Transverse colon (tissue), 4 donors: Measurements from ENCODE around the gene BAIAP2. TPM values are rescaled to one million over a fixed set of nuclear protein-coding genes. Genes with fewer than 3 reads are reported as not detected.
A peak's percentile ranks its signal among the peaks of the same experiment; 100 is the strongest.

Source experiments
- DNase-seq: peaks from one replicate; pipeline ENCODE4 v3.0.0-alpha.2; 2019
- H3K27ac ChIP-seq, 4 donors: fragments of 200-600 bp; sonication (generic); 2 replicates each; pipeline ENCODE4 v1.5.1; 2016 to 2018; ENCODE audit warnings: inconsistent platforms in 4 of 4
- H3K27me3 ChIP-seq: fragments of 200-600 bp; sonication (generic); 2 replicates; pipeline ENCODE4 v1.5.1; 2017; ENCODE audit warnings: inconsistent platforms
- H3K36me3 ChIP-seq, 4 donors: fragments of 200-600 bp; sonication (generic); 2 replicates each; pipeline ENCODE4 v1.5.1; 2017 to 2019; ENCODE audit warnings: inconsistent platforms in 4 of 4
- H3K4me1 ChIP-seq, 4 donors: fragments of 200-600 bp; sonication (generic); 2 replicates each; pipeline ENCODE4 v1.5.1; 2017 to 2020; ENCODE audit warnings: inconsistent platforms in 4 of 4
- H3K4me3 ChIP-seq, 4 donors: fragments of 200-600 bp; sonication (generic); 1 replicate in 1 of 4; 2 replicates in 3 of 4; pipeline versions ENCODE4 v1.5.1 to v1.6.1; 2017 to 2019; ENCODE audit warnings: inconsistent platforms in 4 of 4
- H3K9me3 ChIP-seq, 2 donors: fragments of 200-600 bp; sonication (generic); 2 replicates each; pipeline ENCODE4 v1.5.1; 2017 to 2019; ENCODE audit warnings: inconsistent platforms in 2 of 2
- CTCF ChIP-seq, 5 experiments: fragments of 200-600 bp in 3 of 5; fragments of 450-650 bp in 2 of 5; sonication (generic) in 3 of 5; IDR thresholded peaks; 1 replicate in 2 of 5; 2 replicates in 3 of 5; pipeline ENCODE4 v1.5.1; 2016 to 2017; ENCODE audit warnings: antibody characterized with exemption in 5 of 5, inconsistent platforms in 3 of 5, mild to moderate bottlenecking in 2 of 5, moderate library complexity in 1 of 5
- EP300 ChIP-seq: sonication (generic); formaldehyde crosslinking; IDR thresholded peaks from one replicate; pipeline ENCODE4 v1.6.1; 2017; ENCODE audit warnings: antibody characterized with exemption, low read depth
- POLR2A ChIP-seq: fragments of 450-650 bp; IDR thresholded peaks from one replicate; pipeline ENCODE4 v1.6.1; 2016; ENCODE audit warnings: antibody characterized with exemption, mild to moderate bottlenecking, moderate library complexity
- POLR2AphosphoS5 ChIP-seq, 3 donors: sonication (generic); formaldehyde crosslinking; IDR thresholded peaks; one replicate each; pipeline ENCODE4 v1.6.1; 2016; ENCODE audit warnings: antibody characterized with exemption in 3 of 3
- WGBS, 2 donors: methylation state at CpG; one replicate each; pipeline ENCODE4 v1.1.5; 2018; ENCODE audit warnings: low coverage in 1 of 2; 5-methylcytosine and 5-hydroxymethylcytosine counted together
- in situ Hi-C, 4 donors: fragments of 200-750 bp; cut with MboI; loops; one replicate each; pipeline versions ENCODE4 v1.15.0 to v1.15.1; 2017; ENCODE audit warnings: low sequenced_read_pairs in 3 of 4, low pct_ligation_motif_present in 1 of 4, low pct_unique_long_range_greater_than_20kb in 1 of 4
- intact Hi-C: fragments of 100-400 bp; cut with DNase I; formaldehyde crosslinking; loops from one replicate; pipeline ENCODE4 v1.15.1; 2023; ENCODE audit warnings: low total_unique reads
- total RNA-seq, 4 donors: library from RNA; depleted of rRNA; stranded (reverse); fragments of >200 nt; gene quantifications; one replicate each; pipeline ENCODE4 v1.1.0, GENCODE V29; 2016

The BAIAP2 gene
- total RNA-seq, 4 donors from 2014 or later, result 11.7 to 62.1 (median 39.6) TPM

- Histone ChIP-seq H3K4me1 (peaks cover 13 to 43% (median 30%) of the 10 kb centered on the region in 4 donors), H3K4me3 (peak overlapping the region; percentile 75 to 100 (median 99)), H3K9me3 (no peaks in the 10 kb centered on the region), H3K27me3 (no peaks in the 10 kb centered on the region), H3K27ac (peak overlapping the region; percentile 61 to 92 (median 90)), H3K36me3 (peaks cover 0 to 22% (median 8%) of the 10 kb centered on the region in 4 donors)
- DNase-seq, result peak; percentile 23
- in situ Hi-C loops, result loop anchor here in 1 of 4 donors (10.0 kb wide), 1 partner anchor 112 kb away; no protein-coding TSS in a partner anchor
- intact Hi-C loops, result loop anchor here (5.0 kb wide), 1 partner anchor 250 kb away; no protein-coding TSS in a partner anchor
- WGBS, 2 donors, result 4 to 48% methylated on average over 5 to 80 of the region's 90 CpGs
- TF ChIP-seq POLR2A, result no peak
- TF ChIP-seq CTCF (IDR thresholded peaks at IDR 0.05), result no peak
- TF ChIP-seq POLR2AphosphoS5 (IDR thresholded peaks at IDR 0.05), result no peak
- TF ChIP-seq EP300, result no peak
These were observed 42.6 kb upstream of the BAIAP2 start for GRCh38 chr17:80992077-80992947.

GRCh38 chr17:80992948-80993624, 41.9 kb upstream of the BAIAP2 start:
- Histone ChIP-seq H3K9me3 (no peaks in the 10 kb centered on the region), H3K36me3 (peaks cover 0 to 29% (median 11%) of the 10 kb centered on the region in 4 donors), H3K27me3 (no peaks in the 10 kb centered on the region), H3K4me1 (peaks cover 13 to 43% (median 30%) of the 10 kb centered on the region in 4 donors), H3K4me3 (peak overlapping the region in 3 of 4 donors; percentile 98 to 100 (median 100)), H3K27ac (peak overlapping the region in 3 of 4 donors; percentile 89 to 92 (median 91))
- no peak for TF ChIP-seq POLR2AphosphoS5 (IDR thresholded peaks at IDR 0.05)
- TF ChIP-seq EP300, result no peak
- no peak for TF ChIP-seq CTCF (IDR thresholded peaks at IDR 0.05)
- TF ChIP-seq POLR2A, result no peak
- no peak for DNase-seq
- WGBS, 2 donors, result 25 to 53% methylated on average over 5 to 18 of the region's 18 CpGs
- intact Hi-C loops (loop anchor here (5.0 kb wide), 1 partner anchor 249 kb away; no protein-coding TSS in a partner anchor), in situ Hi-C loops (loop anchor here in 1 of 4 donors (10.0 kb wide), 1 partner anchor 112 kb away; no protein-coding TSS in a partner anchor)

- H3K27me3 ChIP-seq, result no peaks in the 10 kb centered on the region
- no peak overlapping the region for H3K27ac ChIP-seq
- H3K4me1 ChIP-seq, result peaks cover 14 to 36% (median 23%) of the 10 kb centered on the region in 4 donors
- H3K36me3 ChIP-seq, result peaks cover 0 to 42% (median 11%) of the 10 kb centered on the region in 4 donors
- 92% methylated on average over 13 of the region's 13 CpGs; no CpG with 5 or more reads in 1 of the 2 donors for WGBS, 2 donors
- H3K4me3 ChIP-seq, result no peak overlapping the region
- TF ChIP-seq EP300, result no peak
- TF ChIP-seq CTCF (IDR thresholded peaks at IDR 0.05), result no peak
- TF ChIP-seq POLR2A, result no peak
- no peak for TF ChIP-seq POLR2AphosphoS5 (IDR thresholded peaks at IDR 0.05)
- H3K9me3 ChIP-seq, result no peaks in the 10 kb centered on the region
- DNase-seq, result no peak
- intact Hi-C loops, result no loop called here
- in situ Hi-C loops, result loop anchor here in 1 of 4 donors (10.0 kb wide), 1 partner anchor 110 kb away; no protein-coding TSS in a partner anchor
These were observed 39.8 kb upstream of the BAIAP2 start for GRCh38 chr17:80995131-80995530.
